NOMO-1 (cell line): ENCODE results near the gene VEGFB.
A peak's percentile ranks its signal among the peaks of the same experiment; 100 is the strongest.

Source experiments
- DNase-seq, 2 experiments: peaks; one replicate each; lab custom pipeline; 2025; ENCODE audit not compliant: unreplicated experiment in 2 of 2; lab: John Stamatoyannopoulos, UW

Gene VEGFB

GRCh38 chr11:64276653-64277431 is 42.5 kb downstream of the VEGFB start:
- DNase-seq: no peak

- no peak for DNase-seq
These were observed 44.3 kb downstream of the VEGFB start for GRCh38 chr11:64278576-64279190.

GRCh38 chr11:64281957-64282770 is 47.8 kb downstream of the VEGFB start:
- no peak for DNase-seq

GRCh38 chr11:64283092-64283491 is 48.7 kb downstream of the VEGFB start:
- no peak for DNase-seq

GRCh38 chr11:64284048-64284961 is 49.9 kb downstream of the VEGFB start, which contains the start of gene BAD:
Gene BAD, minus strand, starts transcription at chr11:64284665. Its CDS starts 297 bp downstream, at chr11:64284368.
- peak; percentile 91 to 96 for DNase-seq

GRCh38 chr11:64284962-64285884 is 50.8 kb downstream of the VEGFB start, which contains the start of gene GPR137:
Gene GPR137, plus strand, starts transcription at chr11:64285848. Its CDS starts 677 bp downstream, at chr11:64286525.
- peak; percentile 74 to 82 for DNase-seq

GRCh38 chr11:64285885-64286800 is 51.8 kb downstream of the VEGFB start:
- DNase-seq: peak in 1 of 2 experiments; percentile 24

GRCh38 chr11:64286801-64287159 is 52.4 kb downstream of the VEGFB start:
- DNase-seq: no peak

- no peak for DNase-seq
These were observed 53.4 kb downstream of the VEGFB start for GRCh38 chr11:64287676-64288352.

- no peak for DNase-seq
These were observed 54.0 kb downstream of the VEGFB start for GRCh38 chr11:64288353-64288750.
